Panc1 (cell line): ENCODE measurements around the gene C19orf38. TPM values are rescaled to one million over a fixed set of nuclear protein-coding genes. Genes with fewer than 3 reads are reported as not detected.

Experiments
- ATAC-seq: fragments of 200-7000 bp; cut with Tn5 transposase; 2 replicates; pipeline ENCODE4 v1.9.1; 2020; ENCODE audit warnings: mild to moderate bottlenecking, moderate library complexity
- BruUV-seq: library from RNA; stranded (reverse); fragments of 400-500 nt; replicated peaks from 2 replicates; lab custom pipeline; 2021; lab: Mats Ljungman, UMichigan
- CTCF ChIA-PET: fragments of 300-600 bp; sonication (Branson Sonifier 250); formaldehyde crosslinking; loops from one replicate; lab custom pipeline; 2022; ENCODE audit warnings: antibody characterized with exemption; lab: Charles Lee
- POLR2A ChIA-PET: fragments of 300-600 bp; sonication (Branson Sonifier 250); formaldehyde crosslinking; loops from one replicate; lab custom pipeline; 2022; ENCODE audit warnings: antibody characterized with exemption; lab: Charles Lee
- DNase-seq: peaks from one replicate; pipeline ENCODE4 v3.0.0-alpha.2; 2010; ENCODE audit warnings: low read depth, low spot score
- H3K27ac ChIP-seq: 2 replicates; pipeline ENCODE4 v1.5.1; 2011; ENCODE audit warnings: mild to moderate bottlenecking, low read length, inconsistent platforms
- H3K27me3 ChIP-seq: fragments of 200-500 bp; sonication (Bioruptor generic); 2 replicates; pipeline ENCODE4 v1.6.0; 2014; ENCODE audit warnings: low read length, inconsistent platforms; ENCODE audit not compliant: control insufficient read depth, insufficient read depth
- H3K36me3 ChIP-seq: fragments of 200-500 bp; sonication (Bioruptor generic); 2 replicates; pipeline ENCODE4 v1.5.1; 2014; ENCODE audit warnings: inconsistent platforms, mild to moderate bottlenecking, low read length, moderate library complexity; ENCODE audit not compliant: control insufficient read depth, insufficient read depth
- H3K4me1 ChIP-seq: 2 replicates; pipeline ENCODE4 v1.5.1; 2011; ENCODE audit warnings: inconsistent platforms, mild to moderate bottlenecking, low read length, moderate library complexity; ENCODE audit not compliant: control insufficient read depth, insufficient read depth
- H3K4me3 ChIP-seq, 2 experiments: 2 replicates each; pipeline ENCODE4 v1.5.1; 2011 to 2012; ENCODE audit warnings: low read depth in 2 of 2, low read length in 2 of 2, mild to moderate bottlenecking in 2 of 2, inconsistent platforms in 1 of 2, moderate library complexity in 1 of 2
- H3K9me3 ChIP-seq: fragments of 200-500 bp; sonication (Bioruptor generic); 2 replicates; pipeline ENCODE4 v1.5.1; 2014; ENCODE audit warnings: low read depth, mild to moderate bottlenecking, inconsistent platforms, low read length, moderate library complexity; ENCODE audit not compliant: control insufficient read depth, insufficient read depth
- POLR2AphosphoS5 ChIP-seq: IDR thresholded peaks from 2 replicates; pipeline ENCODE4 v1.6.1; 2012; ENCODE audit warnings: mild to moderate bottlenecking, low read depth, low read length, moderate library complexity
- REST ChIP-seq, 2 experiments: IDR thresholded peaks; 2 replicates each; pipeline ENCODE4 v1.6.1; 2011 to 2012; ENCODE audit warnings: low read depth in 2 of 2, control low read depth in 1 of 2, low read length in 1 of 2, mild to moderate bottlenecking in 1 of 2, moderate library complexity in 1 of 2; ENCODE audit not compliant: insufficient read depth in 1 of 2
- SIN3A ChIP-seq: IDR thresholded peaks from 2 replicates; pipeline ENCODE4 v1.6.1; 2012; ENCODE audit warnings: low read depth, mild to moderate bottlenecking, low read length, moderate library complexity, borderline replicate concordance; ENCODE audit not compliant: insufficient read depth
- TCF7L2 ChIP-seq: IDR thresholded peaks from 2 replicates; pipeline ENCODE4 v1.6.1; 2011; ENCODE audit warnings: mild to moderate bottlenecking, low read depth, low read length, inconsistent platforms
- in situ Hi-C: cut with HindIII; loops from 2 replicates; pipeline ENCODE4 v1.10.0; 2016; ENCODE audit warnings: low sequenced_read_pairs, low pct_unique_long_range_greater_than_20kb
- intact Hi-C: fragments of 100-400 bp; cut with micrococcal nuclease; formaldehyde crosslinking; loops from one replicate; pipeline ENCODE4 v1.10.0; 2022; ENCODE audit not compliant: unreplicated experiment
- total RNA-seq: library from RNA; stranded (reverse); gene quantifications from one replicate; pipeline ENCODE4 v1.2.1, GENCODE V29; 2021; ENCODE audit not compliant: unreplicated experiment

Gene C19orf38
- total RNA-seq, 1 experiment from 2014 or later, result not detected

- 0 out of 2 replicates have a peak, but pooled peaks have one; percentile 7 for TF ChIP-seq POLR2AphosphoS5
- TF ChIP-seq REST (IDR thresholded peaks at IDR 0.05; ENCODE audit: insufficient read depth in 1 of 2, low read depth in 2 of 2, low read length in 1 of 2), result no peak
- TF ChIP-seq TCF7L2, result no peak
- H3K4me3 ChIP-seq, result no peak overlapping the region
- no peak for DNase-seq
- no peaks in the 10 kb centered on the region for H3K27me3 ChIP-seq
- CTCF ChIA-PET, result no interaction called here
- in situ Hi-C loops, result no loop called here
- no peaks in the 10 kb centered on the region for H3K36me3 ChIP-seq
- intact Hi-C loops, result no loop called here
- POLR2A ChIA-PET, result no interaction called here
- no peak for ATAC-seq
- BruUV-seq, result no TSS peak
- H3K9me3 ChIP-seq, result peaks cover 3% of the 10 kb centered on the region; the same call in 1 of the 2 replicates
- H3K27ac ChIP-seq, result no peak overlapping the region
- H3K4me1 ChIP-seq, result no peaks in the 10 kb centered on the region; the same call in 1 of the 2 replicates
Measured at GRCh38 chr19:10832939-10833296, 15.3 kb upstream of the C19orf38 start.

GRCh38 chr19:10835089-10835753 is 13.0 kb upstream of the C19orf38 start:
- POLR2A ChIA-PET, result interaction anchor here (0.6 to 1.4 kb wide), 3 partner anchors 24 to 63 kb away, joined by 3 to 5 read pairs (median 5); no protein-coding TSS in a partner anchor
- BruUV-seq, result TSS peak; percentile 91
- DNase-seq (no peak), ATAC-seq (peak; percentile 29)
- CTCF ChIA-PET, result interaction anchor here (2.4 kb wide), 1 partner anchor 29 kb away, joined by 16 read pairs; no protein-coding TSS in a partner anchor
- Histone ChIP-seq H3K4me1 (no peaks in the 10 kb centered on the region; the same call in 1 of the 2 replicates), H3K36me3 (no peaks in the 10 kb centered on the region), H3K27me3 (no peaks in the 10 kb centered on the region), H3K27ac (peak overlapping the region; percentile 84), H3K9me3 (peaks cover 3% of the 10 kb centered on the region; the same call in 1 of the 2 replicates), H3K4me3 (peak overlapping the region; percentile 61 to 71)
- in situ Hi-C loops, result no loop called here
- TF ChIP-seq TCF7L2, result no peak
- TF ChIP-seq SIN3A, result peak; percentile 44; the same call in 1 of the 2 replicates
- TF ChIP-seq POLR2AphosphoS5, result peak; percentile 21
- intact Hi-C loops, result no loop called here

- peak within 1 kb of the TSS; percentile 61 to 71 for H3K4me3 ChIP-seq
- ChIA-PET POLR2A (interaction anchor here (0.6 to 1.4 kb wide), 4 partner anchors 23 to 211 kb away, joined by 3 to 5 read pairs (median 5); no protein-coding TSS in a partner anchor), CTCF (interaction anchor here (0.6 to 2.4 kb wide), 4 partner anchors 25 to 347 kb away, joined by 3 to 16 read pairs (median 6); no protein-coding TSS in a partner anchor)
- peak; percentile 94 for DNase-seq
- peak within 1 kb of the TSS; percentile 91 for H3K27ac ChIP-seq
- TF ChIP-seq SIN3A (0 out of 2 replicates have a peak, but pooled peaks have one; percentile 41), TCF7L2 (no peak), REST (IDR thresholded peaks at IDR 0.05; ENCODE audit: insufficient read depth in 1 of 2, low read depth in 2 of 2, low read length in 1 of 2) (no peak)
- H3K4me1 ChIP-seq, result no peaks in the 10 kb centered on the region; the same call in 1 of the 2 replicates
- H3K9me3 ChIP-seq, result peaks cover 3% of the 10 kb centered on the region; the same call in 1 of the 2 replicates
- H3K27me3 ChIP-seq, result no peaks in the 10 kb centered on the region
- in situ Hi-C loops, result no loop called here
- H3K36me3 ChIP-seq, result no peaks in the 10 kb centered on the region
- peak; percentile 91 for ATAC-seq
- BruUV-seq, result no TSS peak
- intact Hi-C loops, result no loop called here
Measured at GRCh38 chr19:10835754-10836478, 12.3 kb upstream of the C19orf38 start, which contains the start of gene TMED1. TSS of gene TMED1 (minus strand) at chr19:10836212. CDS start at chr19:10836191, 21 bp downstream.
